ENCODE data around the gene DNMT3B.

GRCh38 chr20:32727683-32728082 lies 34.5 kb upstream of the DNMT3B start:
- TF ChIP-seq CTCF (IDR thresholded peaks at IDR 0.05) (no peak), POLR2A (IDR thresholded peaks at IDR 0.05) (no peak)

Measured in uterus (tissue), 2 donors.